Glutamatergic neuron (in vitro differentiated cells): ENCODE measurements around the gene XPO5. TPM values are rescaled to one million over a fixed set of nuclear protein-coding genes. Genes with fewer than 3 reads are reported as not detected.

Experiments
- DNase-seq: peaks from one replicate; pipeline ENCODE4 v3.0.0; 2022
- H3K27ac Mint-ChIP-seq: one replicate; pipeline ENCODE4 v1.8.0; 2020; ENCODE audit warnings: mild to moderate bottlenecking, mixed read lengths, inconsistent platforms; ENCODE audit not compliant: unreplicated experiment
- H3K27me3 Mint-ChIP-seq: one replicate; pipeline ENCODE4 v1.8.0; 2020; ENCODE audit warnings: mild to moderate bottlenecking, moderate library complexity, mixed read lengths, inconsistent platforms; ENCODE audit not compliant: unreplicated experiment
- H3K36me3 Mint-ChIP-seq: one replicate; pipeline ENCODE4 v1.8.0; 2020; ENCODE audit warnings: mild to moderate bottlenecking, mixed read lengths, inconsistent platforms; ENCODE audit not compliant: unreplicated experiment
- H3K4me1 Mint-ChIP-seq: one replicate; pipeline ENCODE4 v1.8.0; 2020; ENCODE audit warnings: mild to moderate bottlenecking, low read depth, mixed read lengths, inconsistent platforms; ENCODE audit not compliant: unreplicated experiment
- H3K4me3 Mint-ChIP-seq: one replicate; pipeline ENCODE4 v1.8.0; 2020; ENCODE audit warnings: mild to moderate bottlenecking, mixed read lengths, inconsistent platforms; ENCODE audit not compliant: unreplicated experiment
- H3K9me3 Mint-ChIP-seq: one replicate; pipeline ENCODE4 v1.8.0; 2020; ENCODE audit warnings: mild to moderate bottlenecking, moderate library complexity, mixed read lengths, inconsistent platforms; ENCODE audit not compliant: unreplicated experiment
- total RNA-seq: library from RNA; stranded (reverse); fragmentation: NEBNext Ultra II Directional; extraction: Animal tissue kit (Norgen Biotek cat#: 25700); gene quantifications from one replicate; pipeline ENCODE4 v1.2.1, GENCODE V29; 2021; ENCODE audit not compliant: unreplicated experiment
- TF ChIP-seq, protein P1 (sequence below): fragments of 200-600 bp; sonication (generic); IDR thresholded peaks from one replicate; pipeline ENCODE4 v1.5.0; 2021; ENCODE audit not compliant: partially characterized antibody, unreplicated experiment

Gene XPO5
- total RNA-seq, 1 donor from 2014 or later = 52.7 TPM

DNA sequence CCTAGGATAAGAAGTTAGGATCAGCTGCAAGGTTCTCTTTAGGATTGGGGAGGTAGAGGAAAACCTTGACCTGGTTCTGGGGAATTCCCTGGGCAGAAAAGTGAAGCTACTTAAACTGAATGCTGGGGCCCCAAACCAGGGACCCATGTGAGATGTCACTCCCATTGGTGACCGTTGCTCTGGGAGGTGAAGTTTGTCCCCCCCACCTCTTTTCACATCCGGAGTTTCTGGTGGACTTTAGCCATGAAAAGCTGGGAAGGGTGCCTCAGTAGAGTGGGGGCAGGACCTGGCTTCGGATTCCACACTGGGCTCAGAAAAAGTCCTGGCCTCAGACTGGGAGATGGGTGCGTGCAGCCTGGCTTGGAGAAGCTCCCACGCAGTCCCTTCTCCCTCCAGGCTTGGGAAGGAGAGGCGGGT is 85.3 kb downstream of the XPO5 start:
- Mint-ChIP-seq H3K27me3 (peaks cover 8% of the 10 kb centered on the region), H3K9me3 (peaks cover 5% of the 10 kb centered on the region), H3K4me3 (peak overlapping the region; percentile 78), H3K4me1 (peaks cover 31% of the 10 kb centered on the region), H3K27ac (peak overlapping the region; percentile 94), H3K36me3 (peaks cover 4% of the 10 kb centered on the region)
- TF ChIP-seq, protein P1, sequence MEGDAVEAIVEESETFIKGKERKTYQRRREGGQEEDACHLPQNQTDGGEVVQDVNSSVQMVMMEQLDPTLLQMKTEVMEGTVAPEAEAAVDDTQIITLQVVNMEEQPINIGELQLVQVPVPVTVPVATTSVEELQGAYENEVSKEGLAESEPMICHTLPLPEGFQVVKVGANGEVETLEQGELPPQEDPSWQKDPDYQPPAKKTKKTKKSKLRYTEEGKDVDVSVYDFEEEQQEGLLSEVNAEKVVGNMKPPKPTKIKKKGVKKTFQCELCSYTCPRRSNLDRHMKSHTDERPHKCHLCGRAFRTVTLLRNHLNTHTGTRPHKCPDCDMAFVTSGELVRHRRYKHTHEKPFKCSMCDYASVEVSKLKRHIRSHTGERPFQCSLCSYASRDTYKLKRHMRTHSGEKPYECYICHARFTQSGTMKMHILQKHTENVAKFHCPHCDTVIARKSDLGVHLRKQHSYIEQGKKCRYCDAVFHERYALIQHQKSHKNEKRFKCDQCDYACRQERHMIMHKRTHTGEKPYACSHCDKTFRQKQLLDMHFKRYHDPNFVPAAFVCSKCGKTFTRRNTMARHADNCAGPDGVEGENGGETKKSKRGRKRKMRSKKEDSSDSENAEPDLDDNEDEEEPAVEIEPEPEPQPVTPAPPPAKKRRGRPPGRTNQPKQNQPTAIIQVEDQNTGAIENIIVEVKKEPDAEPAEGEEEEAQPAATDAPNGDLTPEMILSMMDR = no peak
- no peak for DNase-seq

DNA sequence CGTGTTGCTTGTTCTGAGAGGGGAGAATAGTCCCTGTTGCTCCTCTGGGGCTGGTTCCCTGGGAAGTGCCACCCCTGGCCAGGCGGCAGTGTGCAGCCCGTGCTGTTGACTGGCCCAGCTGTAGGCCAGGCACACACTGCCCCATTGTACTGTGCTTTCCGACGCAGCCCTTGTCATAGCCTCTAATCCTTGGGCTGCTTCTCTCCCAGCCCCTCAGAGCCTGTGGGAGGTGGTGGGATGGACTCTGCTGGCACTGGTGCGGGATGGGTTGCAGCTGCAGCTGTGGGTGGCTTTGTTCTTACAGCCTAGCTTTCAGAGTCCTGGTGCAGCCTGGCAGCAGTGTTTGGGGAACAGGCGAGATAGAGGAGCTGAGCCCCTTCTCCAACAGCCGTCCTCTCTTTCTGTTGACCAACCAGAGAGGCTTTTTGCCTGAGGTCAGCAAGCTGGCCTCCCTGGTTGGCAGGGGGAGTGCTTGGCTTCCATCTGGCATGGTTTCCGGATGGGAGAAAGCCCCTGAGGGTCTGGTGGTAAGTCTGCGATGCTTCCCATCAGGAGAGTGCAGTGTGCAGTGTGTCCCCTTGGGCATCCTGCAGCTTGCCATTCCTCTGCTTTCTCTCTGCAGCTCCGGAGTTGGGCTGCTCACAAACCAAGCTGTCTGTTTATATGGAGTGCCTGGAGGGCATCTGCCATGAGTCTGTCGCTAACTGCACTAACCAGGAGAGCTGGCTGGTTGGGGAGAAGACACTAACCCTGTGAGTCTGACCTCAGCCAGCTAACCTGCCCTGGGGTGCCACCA is 86.4 kb downstream of the XPO5 start:
- H3K27ac Mint-ChIP-seq = peak overlapping the region; percentile 94
- peaks cover 7% of the 10 kb centered on the region for H3K27me3 Mint-ChIP-seq
- peak; percentile 70 for DNase-seq
- TF ChIP-seq, protein P1 = no peak
- peak overlapping the region; percentile 78 for H3K4me3 Mint-ChIP-seq
- H3K4me1 Mint-ChIP-seq = peaks cover 29% of the 10 kb centered on the region
- peaks cover 4% of the 10 kb centered on the region for H3K36me3 Mint-ChIP-seq
- H3K9me3 Mint-ChIP-seq = peaks cover 5% of the 10 kb centered on the region

DNA sequence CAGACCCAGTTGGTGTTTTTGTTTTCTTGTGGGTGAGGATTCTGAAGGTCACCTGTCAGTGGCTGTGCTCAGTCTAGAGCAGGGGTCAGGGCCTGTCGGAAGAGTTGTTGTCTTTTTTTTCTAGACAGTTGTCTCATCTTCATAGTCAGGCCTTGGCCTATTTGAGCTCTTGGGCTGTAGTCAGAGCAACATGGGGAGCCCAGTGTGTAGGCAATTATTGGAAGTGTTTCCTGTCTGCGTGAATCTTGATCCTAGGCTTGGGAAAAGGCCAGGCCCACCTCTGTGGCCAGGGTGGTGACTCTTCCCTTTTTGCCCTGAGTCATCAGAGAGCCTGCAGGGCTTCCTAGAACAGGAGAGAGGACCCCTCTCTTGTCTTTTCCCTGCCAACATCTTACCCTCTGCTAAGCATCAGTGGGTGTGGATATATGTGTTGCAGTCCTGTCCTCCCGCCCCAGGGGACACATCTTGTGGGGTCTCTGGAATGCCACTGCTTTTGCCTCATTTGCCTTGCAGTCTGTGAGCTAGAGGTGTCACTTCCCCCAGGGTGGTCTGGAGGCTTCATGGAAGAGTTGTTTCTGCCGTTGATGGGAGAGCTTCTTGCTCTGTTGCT is 87.1 kb downstream of the XPO5 start:
- Mint-ChIP-seq H3K27ac (peak overlapping the region; percentile 94), H3K27me3 (peaks cover 7% of the 10 kb centered on the region), H3K4me3 (peak overlapping the region; percentile 78), H3K36me3 (peaks cover 4% of the 10 kb centered on the region), H3K9me3 (peaks cover 5% of the 10 kb centered on the region), H3K4me1 (peaks cover 29% of the 10 kb centered on the region)
- no peak for DNase-seq
- TF ChIP-seq, protein P1 = no peak

DNA sequence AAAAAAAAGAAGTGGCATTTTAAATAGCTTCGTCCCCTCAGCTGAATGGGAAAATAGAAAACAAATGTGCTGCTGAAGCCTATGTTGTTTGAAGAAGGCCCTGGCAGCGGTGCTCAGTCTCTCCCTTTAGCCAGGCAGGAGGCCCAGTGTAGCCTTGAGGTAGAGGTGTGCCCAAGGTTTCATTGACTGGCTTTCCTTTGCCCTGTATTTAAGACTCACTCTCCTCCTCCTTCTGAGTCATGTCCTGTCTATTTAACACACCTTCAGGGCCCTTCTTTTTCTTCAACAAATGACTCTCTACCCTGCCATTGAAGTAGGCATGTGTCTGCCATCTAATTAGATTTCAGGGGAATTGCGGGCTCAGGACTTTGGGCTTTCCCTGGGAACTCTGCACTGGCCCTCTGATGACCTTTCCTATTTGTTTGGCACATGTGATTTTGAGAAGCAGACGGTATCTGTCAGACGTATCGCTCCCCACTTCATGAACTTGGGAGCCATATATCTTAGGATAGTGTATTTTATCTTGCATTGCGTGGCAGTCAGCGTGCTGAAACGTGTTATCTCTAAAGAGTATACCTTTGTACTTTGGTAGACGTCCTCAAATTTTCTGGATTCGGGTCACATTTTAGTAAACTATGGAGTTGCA is 94.1 kb downstream of the XPO5 start:
- Mint-ChIP-seq H3K4me3 (no peak overlapping the region), H3K27ac (no peak overlapping the region), H3K36me3 (no peaks in the 10 kb centered on the region), H3K4me1 (peaks cover 22% of the 10 kb centered on the region), H3K27me3 (no peaks in the 10 kb centered on the region), H3K9me3 (no peaks in the 10 kb centered on the region)
- no peak for DNase-seq
- TF ChIP-seq, protein P1 = no peak

DNA sequence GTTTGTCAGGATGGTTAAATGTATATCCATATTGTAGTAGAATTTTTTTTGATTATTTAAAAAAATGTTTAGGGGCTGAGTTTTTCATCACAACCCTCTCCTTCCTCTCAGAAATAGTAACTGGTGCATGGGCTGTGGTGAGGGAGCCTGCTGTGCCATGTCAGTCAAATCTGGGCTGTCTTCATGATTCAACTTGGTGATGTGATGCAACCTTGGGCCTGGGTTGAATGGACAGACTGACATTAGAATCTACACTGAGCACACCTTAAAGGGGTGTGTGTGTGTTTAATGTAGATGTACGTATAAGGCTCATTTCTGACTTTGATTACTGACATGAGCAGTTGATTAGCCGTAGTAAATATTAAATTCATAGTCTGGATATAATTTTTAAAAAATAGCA is 94.8 kb downstream of the XPO5 start:
- TF ChIP-seq, protein P1 = no peak
- H3K27me3 Mint-ChIP-seq = no peaks in the 10 kb centered on the region
- no peaks in the 10 kb centered on the region for H3K36me3 Mint-ChIP-seq
- no peak overlapping the region for H3K4me3 Mint-ChIP-seq
- peaks cover 26% of the 10 kb centered on the region for H3K4me1 Mint-ChIP-seq
- DNase-seq = no peak
- no peak overlapping the region for H3K27ac Mint-ChIP-seq
- no peaks in the 10 kb centered on the region for H3K9me3 Mint-ChIP-seq
